Endodermal cell (in vitro differentiated cells): ENCODE data around the gene DLGAP5. TPM values are rescaled to one million over a fixed set of nuclear protein-coding genes. Genes with fewer than 3 reads are reported as not detected.

ENCODE experiments used
- DNase-seq: peaks from one replicate; pipeline ENCODE4 v3.0.0-alpha.2; 2017
- H3K27ac ChIP-seq: 2 replicates; pipeline ENCODE4 v1.5.1; 2013; ENCODE audit warnings: mild to moderate bottlenecking, low read depth, low read length, moderate library complexity
- H3K27me3 ChIP-seq: 2 replicates; pipeline ENCODE4 v1.6.1; 2013; ENCODE audit warnings: mild to moderate bottlenecking, low read length, moderate library complexity; ENCODE audit not compliant: insufficient read depth, control insufficient read depth, poor library complexity, severe bottlenecking
- H3K36me3 ChIP-seq: 2 replicates; pipeline ENCODE4 v1.7.0; 2013; ENCODE audit warnings: mild to moderate bottlenecking, low read length, moderate library complexity; ENCODE audit not compliant: control insufficient read depth, insufficient read depth
- H3K4me1 ChIP-seq: one replicate; pipeline ENCODE4 v1.7.0; 2013; ENCODE audit warnings: low read length; ENCODE audit not compliant: control insufficient read depth, insufficient read depth
- H3K4me3 ChIP-seq: 2 replicates; pipeline ENCODE4 v1.5.1; 2013; ENCODE audit warnings: mild to moderate bottlenecking, low read length, moderate library complexity
- H3K9ac ChIP-seq: 2 replicates; pipeline ENCODE4 v1.6.1; 2013; ENCODE audit warnings: mild to moderate bottlenecking, low read length, moderate library complexity; ENCODE audit not compliant: poor library complexity, severe bottlenecking; ENCODE audit errors: extremely low read depth
- H3K9me3 ChIP-seq: 2 replicates; pipeline ENCODE4 v1.6.1; 2013; ENCODE audit warnings: mild to moderate bottlenecking, low read length, moderate library complexity; ENCODE audit not compliant: control insufficient read depth
- H3K27ac Mint-ChIP-seq: 2 replicates; pipeline ENCODE4 v1.8.0; 2020; ENCODE audit warnings: mixed read lengths
- H3K27me3 Mint-ChIP-seq: 2 replicates; pipeline ENCODE4 v1.8.0; 2021; ENCODE audit warnings: mild to moderate bottlenecking, mixed read lengths; ENCODE audit not compliant: insufficient read depth
- H3K36me3 Mint-ChIP-seq: 2 replicates; pipeline ENCODE4 v1.8.0; 2020; ENCODE audit warnings: low read depth, mixed read lengths
- H3K4me1 Mint-ChIP-seq: 2 replicates; pipeline ENCODE4 v1.8.0; 2020; ENCODE audit warnings: mixed read lengths
- H3K4me3 Mint-ChIP-seq: 2 replicates; pipeline ENCODE4 v1.8.0; 2020; ENCODE audit warnings: mild to moderate bottlenecking, moderate library complexity, mixed read lengths
- H3K9me3 Mint-ChIP-seq: 2 replicates; pipeline ENCODE4 v1.8.0; 2020; ENCODE audit warnings: mild to moderate bottlenecking, mixed read lengths
- CTCF ChIP-seq: fragments of 200-600 bp; sonication (generic); conservative IDR thresholded peaks from 2 replicates; pipeline ENCODE4 v1.5.0; 2021; ENCODE audit warnings: antibody characterized with exemption, mild to moderate bottlenecking
- WGBS, 2 experiments: methylation state at CpG; one replicate each; pipeline versions ENCODE4 v1.1.5 to v1.1.7; 2013; ENCODE audit warnings: missing lambda C conversion rate in 2 of 2, mixed read lengths in 1 of 2; ENCODE audit not compliant: insufficient coverage in 1 of 2, insufficient read length in 1 of 2; 5-methylcytosine and 5-hydroxymethylcytosine counted together
- total RNA-seq, 2 donors: library from RNA; stranded (reverse); fragmentation: NEBNext Ultra II Directional in 1 of 2; extraction: Animal tissue kit (Norgen Biotek cat#: 25700) in 1 of 2; gene quantifications; 2 replicates in 1 of 2; 3 replicates in 1 of 2; pipeline ENCODE4 v1.2.1, GENCODE V29; 2021

Gene DLGAP5
- total RNA-seq, 2 donors from 2014 or later, result 71.1 to 112 TPM

GRCh38 chr14:55146425-55146824 is 45.0 kb downstream of the DLGAP5 start:
- TF ChIP-seq CTCF, result peak; percentile 23
- H3K36me3 Mint-ChIP-seq, result peaks cover 50% of the 10 kb centered on the region
- H3K36me3 ChIP-seq, result peaks cover 58% of the 10 kb centered on the region
- H3K9me3 ChIP-seq, result no peaks in the 10 kb centered on the region
- H3K27me3 Mint-ChIP-seq, result no peaks in the 10 kb centered on the region
- no peaks in the 10 kb centered on the region for H3K4me1 ChIP-seq
- no peak overlapping the region for H3K9ac ChIP-seq
- no peaks in the 10 kb centered on the region for H3K27me3 ChIP-seq
- no peaks in the 10 kb centered on the region for H3K9me3 Mint-ChIP-seq
- no peaks in the 10 kb centered on the region for H3K4me1 Mint-ChIP-seq
- 100% methylated on average over 2 of the region's 2 CpGs; no CpG with 5 or more reads in 1 of the 2 experiments for WGBS, 2 experiments
- no peak for DNase-seq
- H3K27ac ChIP-seq, result no peak overlapping the region
- no peak overlapping the region for H3K27ac Mint-ChIP-seq
- H3K4me3 ChIP-seq, result no peak overlapping the region
- no peak overlapping the region for H3K4me3 Mint-ChIP-seq

DNA sequence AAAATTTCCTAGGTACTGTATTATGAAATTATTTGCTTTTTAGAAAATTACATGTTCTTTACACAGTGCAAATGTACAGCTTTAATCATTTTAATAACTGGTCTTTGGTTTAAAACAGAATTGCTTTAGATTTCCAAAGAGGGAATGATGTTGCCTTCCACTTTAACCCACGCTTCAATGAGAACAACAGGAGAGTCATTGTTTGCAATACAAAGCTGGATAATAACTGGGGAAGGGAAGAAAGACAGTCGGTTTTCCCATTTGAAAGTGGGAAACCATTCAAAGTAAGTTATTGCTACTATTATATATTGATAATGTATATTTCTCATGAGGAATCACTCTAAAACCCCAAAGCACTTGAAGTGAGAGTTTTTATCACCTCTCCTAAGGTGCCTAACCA is 48.9 kb downstream of the DLGAP5 start:
- Mint-ChIP-seq H3K27ac (no peak overlapping the region), H3K9me3 (no peaks in the 10 kb centered on the region), H3K4me1 (no peaks in the 10 kb centered on the region), H3K27me3 (no peaks in the 10 kb centered on the region), H3K4me3 (no peak overlapping the region), H3K36me3 (peaks cover 31% of the 10 kb centered on the region)
- H3K27me3 ChIP-seq, result no peaks in the 10 kb centered on the region
- no peak overlapping the region for H3K9ac ChIP-seq
- H3K27ac ChIP-seq, result no peak overlapping the region
- peaks cover 33% of the 10 kb centered on the region for H3K36me3 ChIP-seq
- WGBS, 2 experiments, result 80 to 98% methylated on average over 1 to 2 of the region's 2 CpGs
- no peak for TF ChIP-seq CTCF
- H3K4me1 ChIP-seq, result no peaks in the 10 kb centered on the region
- no peak overlapping the region for H3K4me3 ChIP-seq
- H3K9me3 ChIP-seq, result no peaks in the 10 kb centered on the region
- DNase-seq, result no peak

DNA sequence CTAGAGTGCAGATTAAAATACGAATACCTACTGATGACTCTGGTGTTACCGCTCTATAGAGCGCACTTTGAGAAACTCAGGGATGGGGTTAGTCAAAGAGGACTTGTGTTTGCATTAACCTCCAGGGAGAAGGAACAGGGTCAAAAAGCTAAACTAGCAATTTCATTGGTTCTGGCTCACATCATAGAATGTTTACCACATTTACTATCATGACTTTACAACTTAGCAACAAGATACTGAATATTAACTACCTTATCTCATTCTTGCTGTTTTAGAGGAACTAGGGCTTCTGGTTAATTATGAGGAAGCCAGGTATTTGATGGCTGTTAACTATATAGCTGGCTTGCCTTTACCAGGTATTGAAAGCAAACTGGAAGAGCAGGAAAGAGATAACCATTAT is 49.6 kb downstream of the DLGAP5 start:
- Histone ChIP-seq H3K27ac (no peak overlapping the region), H3K4me1 (no peaks in the 10 kb centered on the region), H3K36me3 (peaks cover 27% of the 10 kb centered on the region), H3K27me3 (no peaks in the 10 kb centered on the region), H3K9me3 (no peaks in the 10 kb centered on the region), H3K9ac (no peak overlapping the region), H3K4me3 (no peak overlapping the region)
- no peak for DNase-seq
- WGBS, 2 experiments, result 93 to 95% methylated on average over 3 of the region's 3 CpGs
- Mint-ChIP-seq H3K27me3 (no peaks in the 10 kb centered on the region), H3K4me1 (no peaks in the 10 kb centered on the region), H3K27ac (no peak overlapping the region), H3K36me3 (peaks cover 27% of the 10 kb centered on the region), H3K9me3 (no peaks in the 10 kb centered on the region), H3K4me3 (no peak overlapping the region)
- no peak for TF ChIP-seq CTCF
